Kidney epithelial cell (primary cell): ENCODE results near the gene UBALD2. TPM values are rescaled to one million over a fixed set of nuclear protein-coding genes. Genes with fewer than 3 reads are reported as not detected.

ENCODE experiments used
- DNase-seq: peaks from one replicate; pipeline ENCODE4 v3.0.0-alpha.2; 2010; ENCODE audit warnings: low read depth
- H3K27me3 ChIP-seq: 2 replicates; pipeline ENCODE4 v1.6.0; 2011; ENCODE audit warnings: low read length; ENCODE audit not compliant: control insufficient read depth, insufficient read depth
- H3K36me3 ChIP-seq: 2 replicates; pipeline ENCODE4 v1.5.1; 2011; ENCODE audit warnings: low read length; ENCODE audit not compliant: control insufficient read depth, insufficient read depth
- H3K4me3 ChIP-seq: 2 replicates; pipeline ENCODE4 v1.5.1; 2011; ENCODE audit warnings: low read depth, mild to moderate bottlenecking, control low read depth, low read length
- CTCF ChIP-seq: IDR thresholded peaks from 2 replicates; pipeline ENCODE4 v1.5.1; 2011; ENCODE audit warnings: mild to moderate bottlenecking, moderate library complexity, low read length, control low read depth, inconsistent platforms; ENCODE audit not compliant: insufficient read depth, poor library complexity, severe bottlenecking
- total RNA-seq: library from RNA; depleted of rRNA; stranded (reverse); fragments of >200 nt; gene quantifications from 2 replicates; pipeline ENCODE4 v1.2.3, GENCODE V29; 2015

UBALD2 gene
- total RNA-seq, 1 donor from 2014 or later, result 28.5 TPM

GRCh38 chr17:76268015-76268749, 3.0 kb downstream of the UBALD2 start:
- DNase-seq, result no peak

GRCh38 chr17:76268991-76269981, 4.1 kb downstream of the UBALD2 start:
- no peak for DNase-seq

More at GRCh38 chr17:76268015-76268749, 3.0 kb downstream of the UBALD2 start:
- no peak for TF ChIP-seq CTCF
- Histone ChIP-seq H3K4me3 (no peak overlapping the region), H3K27me3 (no peaks in the 10 kb centered on the region), H3K36me3 (peaks cover 2% of the 10 kb centered on the region)

GRCh38 chr17:76270127-76270592, 5.0 kb downstream of the UBALD2 start:
- TF ChIP-seq CTCF, result no peak
- Histone ChIP-seq H3K36me3 (peaks cover 2% of the 10 kb centered on the region), H3K4me3 (no peak overlapping the region), H3K27me3 (no peaks in the 10 kb centered on the region)
- no peak for DNase-seq

More at GRCh38 chr17:76268991-76269981, 4.1 kb downstream of the UBALD2 start:
- Histone ChIP-seq H3K36me3 (peaks cover 2% of the 10 kb centered on the region), H3K27me3 (no peaks in the 10 kb centered on the region), H3K4me3 (no peak overlapping the region)
- TF ChIP-seq CTCF, result no peak

- no peak overlapping the region for H3K4me3 ChIP-seq
- peaks cover 2% of the 10 kb centered on the region for H3K36me3 ChIP-seq
- H3K27me3 ChIP-seq, result no peaks in the 10 kb centered on the region
- DNase-seq, result no peak
- no peak for TF ChIP-seq CTCF
Measured at GRCh38 chr17:76270770-76271668, 5.9 kb downstream of the UBALD2 start.

GRCh38 chr17:76271669-76272540, 6.8 kb downstream of the UBALD2 start:
- no peak for DNase-seq
- Histone ChIP-seq H3K4me3 (no peak overlapping the region), H3K36me3 (peaks cover 2% of the 10 kb centered on the region), H3K27me3 (no peaks in the 10 kb centered on the region)
- no peak for TF ChIP-seq CTCF
